ENCODE data around the gene TNFRSF18.

The TNFRSF18 gene

DNA sequence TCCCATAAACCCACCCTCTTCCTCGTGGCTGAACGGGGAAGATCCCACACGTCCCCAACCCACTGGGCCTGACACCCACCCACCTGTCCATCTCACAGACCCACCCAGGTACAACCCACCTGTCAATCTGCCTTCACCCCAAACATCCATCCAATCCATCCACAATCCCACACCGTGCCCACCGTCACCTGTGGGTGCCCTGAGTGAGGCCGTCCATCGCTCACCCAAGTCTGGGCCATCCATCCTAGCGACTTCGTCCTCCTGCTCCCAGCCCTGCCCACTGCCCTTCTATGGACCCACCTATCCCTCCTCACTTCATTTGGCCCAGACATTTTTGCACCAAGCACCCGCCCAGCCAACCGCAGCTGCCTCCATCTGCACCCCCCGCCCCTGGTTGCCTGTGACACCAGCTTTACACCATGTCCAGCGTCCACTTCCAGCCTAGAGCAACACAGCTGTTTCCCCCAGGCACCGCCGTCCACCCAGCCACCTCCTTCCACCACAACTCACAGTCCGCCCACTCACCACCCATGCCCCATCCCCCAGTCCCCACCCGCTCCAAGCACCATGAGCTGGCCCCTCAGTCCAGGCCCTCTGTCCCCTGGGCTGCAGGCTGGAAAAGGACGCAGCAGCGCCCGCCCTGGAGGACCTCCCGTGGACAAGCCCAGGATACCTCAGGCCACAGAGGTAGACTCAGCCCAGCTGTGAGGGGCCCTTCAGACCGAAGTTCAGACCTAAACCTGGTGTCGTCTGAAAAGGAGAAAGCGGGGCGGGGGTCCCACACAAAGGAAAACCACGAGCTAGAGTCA, 25.1 kb downstream of the TNFRSF18 start:
- H2AFZ ChIP-seq (ENCODE audit: low read length), result no peak overlapping the region
- H3K79me2 ChIP-seq (ENCODE audit: low read length), result no peaks in the 10 kb centered on the region
- no peak overlapping the region for H3K4me3 ChIP-seq (ENCODE audit: low read length)
- no peak overlapping the region for H3K27ac ChIP-seq (ENCODE audit: low read length)
- H3K36me3 ChIP-seq (replicated peaks; ENCODE audit: insufficient read depth, low read length), result no peaks in the 10 kb centered on the region
- no peaks in the 10 kb centered on the region for H3K9me2 ChIP-seq (replicated peaks; ENCODE audit: insufficient read depth, low read length)
- H3K4me1 ChIP-seq (ENCODE audit: low read length), result no peaks in the 10 kb centered on the region
- H4K20me1 ChIP-seq (ENCODE audit: insufficient read depth, low read length), result no peaks in the 10 kb centered on the region
- no peak for DNase-seq
- H3F3A ChIP-seq (ENCODE audit: insufficient read depth, low read length), result no peaks in the 10 kb centered on the region
- TF ChIP-seq EZH2phosphoT487 (IDR thresholded peaks at IDR 0.05; ENCODE audit: low read length) (no peak), EZH2 (optimal IDR thresholded peaks at IDR 0.05; ENCODE audit: low read depth, low read length) (no peak)
- TF ChIP-seq, protein P1, sequence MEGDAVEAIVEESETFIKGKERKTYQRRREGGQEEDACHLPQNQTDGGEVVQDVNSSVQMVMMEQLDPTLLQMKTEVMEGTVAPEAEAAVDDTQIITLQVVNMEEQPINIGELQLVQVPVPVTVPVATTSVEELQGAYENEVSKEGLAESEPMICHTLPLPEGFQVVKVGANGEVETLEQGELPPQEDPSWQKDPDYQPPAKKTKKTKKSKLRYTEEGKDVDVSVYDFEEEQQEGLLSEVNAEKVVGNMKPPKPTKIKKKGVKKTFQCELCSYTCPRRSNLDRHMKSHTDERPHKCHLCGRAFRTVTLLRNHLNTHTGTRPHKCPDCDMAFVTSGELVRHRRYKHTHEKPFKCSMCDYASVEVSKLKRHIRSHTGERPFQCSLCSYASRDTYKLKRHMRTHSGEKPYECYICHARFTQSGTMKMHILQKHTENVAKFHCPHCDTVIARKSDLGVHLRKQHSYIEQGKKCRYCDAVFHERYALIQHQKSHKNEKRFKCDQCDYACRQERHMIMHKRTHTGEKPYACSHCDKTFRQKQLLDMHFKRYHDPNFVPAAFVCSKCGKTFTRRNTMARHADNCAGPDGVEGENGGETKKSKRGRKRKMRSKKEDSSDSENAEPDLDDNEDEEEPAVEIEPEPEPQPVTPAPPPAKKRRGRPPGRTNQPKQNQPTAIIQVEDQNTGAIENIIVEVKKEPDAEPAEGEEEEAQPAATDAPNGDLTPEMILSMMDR (IDR thresholded peaks at IDR 0.05; ENCODE audit: low read length), result no peak
- no peaks in the 10 kb centered on the region for H3K9me3 ChIP-seq (replicated peaks; ENCODE audit: insufficient read depth, low read length)
- peaks cover 94% of the 10 kb centered on the region for H3K27me3 ChIP-seq (replicated peaks; ENCODE audit: insufficient read depth, low read length)
- no peak overlapping the region for H3K4me2 ChIP-seq (ENCODE audit: low read depth, low read length)
- no peak overlapping the region for H3K9ac ChIP-seq (ENCODE audit: low read length)

DNA sequence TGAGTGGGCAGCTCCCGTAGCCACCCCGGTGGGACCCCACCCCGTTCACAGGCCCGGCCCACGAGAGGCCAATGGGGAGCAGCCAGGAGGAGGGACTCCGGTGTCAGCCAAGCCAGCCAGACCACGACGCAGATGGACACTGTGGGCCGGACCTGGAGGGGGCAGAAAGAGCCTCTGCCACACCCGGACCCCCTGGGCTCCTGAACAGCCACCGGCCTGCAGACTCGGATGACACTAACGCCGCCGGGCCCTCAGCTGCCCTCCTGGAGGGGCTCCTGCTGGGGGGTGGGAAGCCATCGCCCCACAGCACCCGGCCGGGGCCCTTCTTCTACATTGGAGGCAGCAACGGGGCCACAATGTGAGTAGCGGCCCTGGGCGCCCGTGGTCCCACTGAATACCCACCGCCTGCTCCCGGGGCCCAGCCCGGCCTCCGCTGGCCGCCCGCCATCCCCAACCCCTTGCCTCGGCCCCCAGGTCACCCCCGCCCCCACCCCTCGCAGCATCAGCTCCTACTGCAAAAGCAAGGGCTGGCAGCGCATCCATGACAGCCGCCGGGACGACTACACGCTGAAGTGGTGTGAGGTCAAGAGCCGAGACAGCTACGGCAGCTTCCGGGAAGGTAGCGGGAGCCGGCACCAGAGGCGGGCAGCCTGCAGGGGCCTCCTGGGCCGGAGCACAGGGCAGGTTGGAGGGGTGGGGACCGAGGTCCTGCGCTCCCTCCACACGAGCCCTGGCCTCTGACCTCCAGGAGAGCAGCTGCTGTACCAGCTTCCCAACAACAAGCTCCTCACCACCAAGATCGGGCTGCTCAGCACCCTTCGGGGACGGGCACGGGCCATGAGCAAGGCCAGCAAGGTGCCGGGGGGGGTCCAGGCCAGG, 26.2 kb downstream of the TNFRSF18 start:
- DNase-seq, result no peak
- Histone ChIP-seq H3K36me3 (replicated peaks; ENCODE audit: insufficient read depth, low read length) (no peaks in the 10 kb centered on the region), H3K4me2 (ENCODE audit: low read depth, low read length) (no peak overlapping the region), H2AFZ (ENCODE audit: low read length) (no peak overlapping the region), H3F3A (ENCODE audit: insufficient read depth, low read length) (no peaks in the 10 kb centered on the region), H3K9me2 (replicated peaks; ENCODE audit: insufficient read depth, low read length) (no peaks in the 10 kb centered on the region), H3K27ac (ENCODE audit: low read length) (no peak overlapping the region), H3K27me3 (replicated peaks; ENCODE audit: insufficient read depth, low read length) (peaks cover 90% of the 10 kb centered on the region), H3K9ac (ENCODE audit: low read length) (no peak overlapping the region), H3K4me1 (ENCODE audit: low read length) (no peaks in the 10 kb centered on the region), H3K4me3 (ENCODE audit: low read length) (no peak overlapping the region), H3K79me2 (ENCODE audit: low read length) (no peaks in the 10 kb centered on the region), H3K9me3 (replicated peaks; ENCODE audit: insufficient read depth, low read length) (no peaks in the 10 kb centered on the region), H4K20me1 (ENCODE audit: insufficient read depth, low read length) (no peaks in the 10 kb centered on the region)
- TF ChIP-seq EZH2 (optimal IDR thresholded peaks at IDR 0.05; ENCODE audit: low read depth, low read length), result no peak
- TF ChIP-seq EZH2phosphoT487 (IDR thresholded peaks at IDR 0.05; ENCODE audit: low read length), result no peak
- TF ChIP-seq, protein P1 (IDR thresholded peaks at IDR 0.05; ENCODE audit: low read length), result no peak

DNA sequence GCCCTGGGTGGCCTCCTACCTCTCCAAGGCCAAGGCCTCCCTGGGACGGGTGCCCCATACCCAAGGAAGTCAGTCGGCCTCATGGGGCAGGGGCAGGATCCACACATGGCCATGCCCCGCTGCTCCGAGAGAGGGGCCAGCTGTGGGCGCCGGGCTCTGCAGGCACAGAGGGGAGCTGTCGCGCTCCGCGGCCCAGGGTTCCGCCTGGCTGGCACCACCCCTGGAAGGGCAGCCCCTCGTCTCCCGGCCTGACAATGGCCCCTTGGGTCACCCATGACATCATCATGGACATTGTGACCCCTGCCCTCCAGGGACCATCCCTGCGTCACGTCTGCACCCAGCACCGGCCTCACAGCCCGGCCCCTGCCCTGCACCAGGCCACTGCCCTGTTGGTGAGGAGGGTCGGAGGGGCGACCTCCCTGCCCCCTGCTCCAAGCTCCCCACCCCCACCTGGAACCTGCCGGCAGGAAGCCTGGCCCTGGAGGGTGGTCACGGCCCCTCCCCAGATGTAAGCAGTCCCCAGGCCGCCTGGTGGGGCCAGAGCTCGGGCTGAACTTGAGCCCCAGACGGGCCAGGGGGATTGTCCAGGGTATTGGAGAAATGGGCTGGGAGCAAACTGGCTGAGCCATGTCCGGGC, 26.9 kb downstream of the TNFRSF18 start:
- Histone ChIP-seq H3K4me3 (ENCODE audit: low read length) (no peak overlapping the region), H3K4me1 (ENCODE audit: low read length) (no peaks in the 10 kb centered on the region)
- TF ChIP-seq, protein P1 (IDR thresholded peaks at IDR 0.05; ENCODE audit: low read length), result no peak
- TF ChIP-seq EZH2phosphoT487 (IDR thresholded peaks at IDR 0.05; ENCODE audit: low read length), result no peak
- no peak for TF ChIP-seq EZH2 (optimal IDR thresholded peaks at IDR 0.05; ENCODE audit: low read depth, low read length)

More for the DNA sequence above, 26.9 kb downstream of the TNFRSF18 start:
- Histone ChIP-seq H3K79me2 (ENCODE audit: low read length) (no peaks in the 10 kb centered on the region), H3K9me2 (replicated peaks; ENCODE audit: insufficient read depth, low read length) (no peaks in the 10 kb centered on the region), H3K36me3 (replicated peaks; ENCODE audit: insufficient read depth, low read length) (no peaks in the 10 kb centered on the region), H3F3A (ENCODE audit: insufficient read depth, low read length) (no peaks in the 10 kb centered on the region), H3K27ac (ENCODE audit: low read length) (no peak overlapping the region), H4K20me1 (ENCODE audit: insufficient read depth, low read length) (no peaks in the 10 kb centered on the region), H3K4me2 (ENCODE audit: low read depth, low read length) (no peak overlapping the region), H3K9ac (ENCODE audit: low read length) (no peak overlapping the region), H3K9me3 (replicated peaks; ENCODE audit: insufficient read depth, low read length) (no peaks in the 10 kb centered on the region), H3K27me3 (replicated peaks; ENCODE audit: insufficient read depth, low read length) (peaks cover 91% of the 10 kb centered on the region), H2AFZ (ENCODE audit: low read length) (no peak overlapping the region)
- no peak for DNase-seq
